Measurements from ENCODE around the gene KRT9.

GRCh38 chr17:41595585-41595984 is 23.7 kb upstream of the KRT9 start:
- TF ChIP-seq, protein P1, sequence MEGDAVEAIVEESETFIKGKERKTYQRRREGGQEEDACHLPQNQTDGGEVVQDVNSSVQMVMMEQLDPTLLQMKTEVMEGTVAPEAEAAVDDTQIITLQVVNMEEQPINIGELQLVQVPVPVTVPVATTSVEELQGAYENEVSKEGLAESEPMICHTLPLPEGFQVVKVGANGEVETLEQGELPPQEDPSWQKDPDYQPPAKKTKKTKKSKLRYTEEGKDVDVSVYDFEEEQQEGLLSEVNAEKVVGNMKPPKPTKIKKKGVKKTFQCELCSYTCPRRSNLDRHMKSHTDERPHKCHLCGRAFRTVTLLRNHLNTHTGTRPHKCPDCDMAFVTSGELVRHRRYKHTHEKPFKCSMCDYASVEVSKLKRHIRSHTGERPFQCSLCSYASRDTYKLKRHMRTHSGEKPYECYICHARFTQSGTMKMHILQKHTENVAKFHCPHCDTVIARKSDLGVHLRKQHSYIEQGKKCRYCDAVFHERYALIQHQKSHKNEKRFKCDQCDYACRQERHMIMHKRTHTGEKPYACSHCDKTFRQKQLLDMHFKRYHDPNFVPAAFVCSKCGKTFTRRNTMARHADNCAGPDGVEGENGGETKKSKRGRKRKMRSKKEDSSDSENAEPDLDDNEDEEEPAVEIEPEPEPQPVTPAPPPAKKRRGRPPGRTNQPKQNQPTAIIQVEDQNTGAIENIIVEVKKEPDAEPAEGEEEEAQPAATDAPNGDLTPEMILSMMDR (IDR thresholded peaks at IDR 0.05) = no peak
- TF ChIP-seq EP300 (IDR thresholded peaks at IDR 0.05; ENCODE audit: low read depth) = no peak
- no peak for TF ChIP-seq POLR2A (IDR thresholded peaks at IDR 0.05)
- TF ChIP-seq POLR2AphosphoS5 (IDR thresholded peaks at IDR 0.05) = no peak

Data from transverse colon (tissue), 4 donors.